Spleen (tissue), 11 donors: ENCODE results near the gene OSBPL10. TPM values are rescaled to one million over a fixed set of nuclear protein-coding genes. Genes with fewer than 3 reads are reported as not detected.

Experiments used
- DNase-seq: peaks from one replicate; pipeline ENCODE4 v3.0.0-alpha.2; 2020
- H3K27ac ChIP-seq, 8 donors: fragments of 200-600 bp; sonication (generic) in 7 of 8; 1 replicate in 4 of 8; 2 replicates in 4 of 8; pipeline versions ENCODE4 v1.5.0 to v1.8.0; 2016 to 2021; ENCODE audit warnings: inconsistent platforms in 4 of 8, mild to moderate bottlenecking in 4 of 8, moderate library complexity in 1 of 8
- H3K27me3 ChIP-seq, 7 donors: fragments of 200-600 bp; sonication (generic) in 6 of 7; replicated peaks in 1 of 7; 1 replicate in 4 of 7; 2 replicates in 3 of 7; pipeline versions ENCODE4 v1.5.0 to v1.8.0; 2016 to 2021; ENCODE audit warnings: inconsistent platforms in 3 of 7, mild to moderate bottlenecking in 1 of 7
- H3K36me3 ChIP-seq, 6 donors: fragments of 200-600 bp; sonication (generic) in 5 of 6; 1 replicate in 4 of 6; 2 replicates in 2 of 6; pipeline versions ENCODE4 v1.5.0 to v1.8.0; 2016 to 2021; ENCODE audit warnings: inconsistent platforms in 2 of 6
- H3K4me1 ChIP-seq, 6 donors: fragments of 200-600 bp; sonication (generic) in 5 of 6; 1 replicate in 3 of 6; 2 replicates in 3 of 6; pipeline versions ENCODE4 v1.5.0 to v1.8.0; 2016 to 2021; ENCODE audit warnings: inconsistent platforms in 3 of 6
- H3K4me3 ChIP-seq, 8 donors: fragments of 200-600 bp; sonication (generic) in 7 of 8; 1 replicate in 4 of 8; 2 replicates in 4 of 8; pipeline versions ENCODE4 v1.5.0 to v1.8.0; 2016 to 2021; ENCODE audit warnings: inconsistent platforms in 4 of 8, mild to moderate bottlenecking in 4 of 8, moderate library complexity in 2 of 8
- H3K9me3 ChIP-seq, 8 donors: fragments of 200-600 bp; sonication (generic) in 7 of 8; 1 replicate in 4 of 8; 2 replicates in 4 of 8; pipeline versions ENCODE4 v1.5.0 to v1.8.0; 2016 to 2021; ENCODE audit warnings: inconsistent platforms in 4 of 8
- CTCF ChIP-seq, 11 experiments: fragments of 200-600 bp in 7 of 11; fragments of 450-650 bp in 4 of 11; sonication (generic) in 4 of 11; IDR thresholded peaks in 8 of 11; conservative IDR thresholded peaks in 3 of 11; 1 replicate in 7 of 11; 2 replicates in 4 of 11; pipeline versions ENCODE4 v1.4.0 to v1.8.0; 2016 to 2021; ENCODE audit warnings: antibody characterized with exemption in 11 of 11, inconsistent platforms in 4 of 11, mild to moderate bottlenecking in 1 of 11
- POLR2A ChIP-seq, 3 donors: fragments of 450-650 bp; IDR thresholded peaks; one replicate each; pipeline ENCODE4 v1.5.1; 2017; ENCODE audit warnings: antibody characterized with exemption in 3 of 3, mild to moderate bottlenecking in 1 of 3
- POLR2AphosphoS5 ChIP-seq, 3 donors: sonication (generic); formaldehyde crosslinking; IDR thresholded peaks; one replicate each; pipeline ENCODE4 v1.5.1; 2017; ENCODE audit warnings: antibody characterized with exemption in 3 of 3
- WGBS, 5 donors: extraction: QIAGEN DNeasy Blood & Tissue Kit in 3 of 5; methylation state at CpG; one replicate each; pipeline versions ENCODE4 v1.1.5 to v1.1.7; 2013 to 2018; 5-methylcytosine and 5-hydroxymethylcytosine counted together
- intact Hi-C: fragments of 100-400 bp; cut with DNase I; formaldehyde crosslinking; loops from one replicate; pipeline ENCODE4 v1.15.0; 2023; ENCODE audit warnings: low total_unique reads
- polyA plus RNA-seq, 3 donors: library from polyadenylated mRNA; stranded (reverse); fragments of 200-250 nt; gene quantifications; one replicate each; pipeline ENCODE4 v1.2.1, GENCODE V29; 2013
- total RNA-seq, 7 donors: library from RNA; depleted of rRNA in 3 of 7; stranded (reverse); fragments of >200 nt in 3 of 7; fragmentation: NEBNext Ultra II Directional in 4 of 7; extraction: Animal tissue kit (Norgen Biotek cat#: 25700) in 4 of 7; gene quantifications; one replicate each; pipeline versions ENCODE4 v1.1.0 to v1.2.1, GENCODE V29; 2016 to 2021
- donor health status: healthy with polysubstance abuse.
- donor health status: DM: no; HTN: no; CAD: no; lungs with moderate emphysema.
- donor health status: DM: no; HTN: no; CAD: no.
- donor health status: Bipolar disorder and iron deficiency.
- donor health status: healthy.
- donor health status: DM: no; HTN: no; CAD: no.
- donor health status: DM: yes; HTN: yes; CAD: no.

Gene OSBPL10
- total and polyA plus RNA-seq, 10 donors, result 3.8 to 95.1 (median 56.5) TPM

GRCh38 chr3:31891876-31892455, 89.1 kb downstream of the OSBPL10 start:
- Histone ChIP-seq H3K4me3 (no peak overlapping the region), H3K27ac (no peak overlapping the region), H3K9me3 (no peaks in the 10 kb centered on the region), H3K27me3 (no peaks in the 10 kb centered on the region), H3K4me1 (peaks cover 0 to 36% (median 14%) of the 10 kb centered on the region in 6 donors), H3K36me3 (no peaks in the 10 kb centered on the region)
- WGBS, 5 donors, result 87 to 95% (median 90%) methylated on average over 11 of the region's 11 CpGs
- DNase-seq, result no peak
- no peak for TF ChIP-seq POLR2A (IDR thresholded peaks at IDR 0.05)
- no peak for TF ChIP-seq CTCF (IDR thresholded peaks at IDR 0.05 in 8 of 11, conservative IDR thresholded peaks at IDR 0.05 in 3 of 11)
- TF ChIP-seq POLR2AphosphoS5 (IDR thresholded peaks at IDR 0.05), result no peak
- intact Hi-C loops, result no loop called here

- Histone ChIP-seq H3K4me1 (peaks cover 0 to 40% (median 16%) of the 10 kb centered on the region in 6 donors), H3K27me3 (no peaks in the 10 kb centered on the region), H3K9me3 (no peaks in the 10 kb centered on the region), H3K36me3 (no peaks in the 10 kb centered on the region), H3K4me3 (no peak overlapping the region), H3K27ac (no peak overlapping the region)
- intact Hi-C loops, result no loop called here
- DNase-seq, result no peak
- TF ChIP-seq POLR2A (IDR thresholded peaks at IDR 0.05) (no peak), POLR2AphosphoS5 (IDR thresholded peaks at IDR 0.05) (no peak), CTCF (IDR thresholded peaks at IDR 0.05 in 8 of 11, conservative IDR thresholded peaks at IDR 0.05 in 3 of 11) (no peak)
- 84 to 91% (median 89%) methylated on average over 8 of the region's 8 CpGs for WGBS, 5 donors
Measured at GRCh38 chr3:31890742-31891469, 90.2 kb downstream of the OSBPL10 start.

- WGBS, 5 donors, result 83 to 94% (median 89%) methylated on average over 2 of the region's 2 CpGs
- peaks cover 0 to 49% (median 16%) of the 10 kb centered on the region in 6 donors for H3K4me1 ChIP-seq
- intact Hi-C loops, result no loop called here
- H3K4me3 ChIP-seq, result no peak overlapping the region
- DNase-seq, result no peak
- no peaks in the 10 kb centered on the region for H3K9me3 ChIP-seq
- no peaks in the 10 kb centered on the region for H3K36me3 ChIP-seq
- TF ChIP-seq POLR2AphosphoS5 (IDR thresholded peaks at IDR 0.05) (no peak), POLR2A (IDR thresholded peaks at IDR 0.05) (no peak), CTCF (IDR thresholded peaks at IDR 0.05 in 8 of 11, conservative IDR thresholded peaks at IDR 0.05 in 3 of 11) (no peak)
- no peak overlapping the region for H3K27ac ChIP-seq
- H3K27me3 ChIP-seq, result no peaks in the 10 kb centered on the region
Measured at GRCh38 chr3:31890007-31890406, 91.1 kb downstream of the OSBPL10 start.

- 70 to 86% (median 82%) methylated on average over 3 of the region's 3 CpGs for WGBS, 5 donors
- DNase-seq, result no peak
Measured at GRCh38 chr3:31885235-31885634, 95.8 kb downstream of the OSBPL10 start.

More at GRCh38 chr3:31885235-31885634, 95.8 kb downstream of the OSBPL10 start:
- Histone ChIP-seq H3K36me3 (no peaks in the 10 kb centered on the region), H3K27ac (no peak overlapping the region), H3K27me3 (no peaks in the 10 kb centered on the region), H3K4me1 (peaks cover 0 to 35% (median 5%) of the 10 kb centered on the region in 6 donors), H3K4me3 (no peak overlapping the region), H3K9me3 (no peaks in the 10 kb centered on the region)
- TF ChIP-seq POLR2A (IDR thresholded peaks at IDR 0.05), result no peak
- no peak for TF ChIP-seq CTCF (IDR thresholded peaks at IDR 0.05 in 8 of 11, conservative IDR thresholded peaks at IDR 0.05 in 3 of 11)
- intact Hi-C loops, result no loop called here
